Frontal cortex (tissue), 4 donors: ENCODE data around the gene FKBP2. TPM values are rescaled to one million over a fixed set of nuclear protein-coding genes. Genes with fewer than 3 reads are reported as not detected.

ENCODE experiments used
- DNase-seq, 2 donors: peaks; one replicate each; pipeline ENCODE4 v3.0.0; 2012; ENCODE audit warnings: low spot score in 2 of 2
- FAIRE-seq: peaks from 2 replicates; lab custom pipeline; 2012; peaks lifted over from hg19 to GRCh38; lab: Jason Lieb, UNC
- total RNA-seq: library from RNA; depleted of rRNA; stranded (reverse); fragments of >200 nt; gene quantifications from one replicate; pipeline ENCODE4 v1.2.3, GENCODE V29; 2014
- donor health status: control.
- donor health status: control.
- donor health status: control.

Gene FKBP2
- total RNA-seq, 1 donor from 2014 or later, result 26.1 TPM

DNA sequence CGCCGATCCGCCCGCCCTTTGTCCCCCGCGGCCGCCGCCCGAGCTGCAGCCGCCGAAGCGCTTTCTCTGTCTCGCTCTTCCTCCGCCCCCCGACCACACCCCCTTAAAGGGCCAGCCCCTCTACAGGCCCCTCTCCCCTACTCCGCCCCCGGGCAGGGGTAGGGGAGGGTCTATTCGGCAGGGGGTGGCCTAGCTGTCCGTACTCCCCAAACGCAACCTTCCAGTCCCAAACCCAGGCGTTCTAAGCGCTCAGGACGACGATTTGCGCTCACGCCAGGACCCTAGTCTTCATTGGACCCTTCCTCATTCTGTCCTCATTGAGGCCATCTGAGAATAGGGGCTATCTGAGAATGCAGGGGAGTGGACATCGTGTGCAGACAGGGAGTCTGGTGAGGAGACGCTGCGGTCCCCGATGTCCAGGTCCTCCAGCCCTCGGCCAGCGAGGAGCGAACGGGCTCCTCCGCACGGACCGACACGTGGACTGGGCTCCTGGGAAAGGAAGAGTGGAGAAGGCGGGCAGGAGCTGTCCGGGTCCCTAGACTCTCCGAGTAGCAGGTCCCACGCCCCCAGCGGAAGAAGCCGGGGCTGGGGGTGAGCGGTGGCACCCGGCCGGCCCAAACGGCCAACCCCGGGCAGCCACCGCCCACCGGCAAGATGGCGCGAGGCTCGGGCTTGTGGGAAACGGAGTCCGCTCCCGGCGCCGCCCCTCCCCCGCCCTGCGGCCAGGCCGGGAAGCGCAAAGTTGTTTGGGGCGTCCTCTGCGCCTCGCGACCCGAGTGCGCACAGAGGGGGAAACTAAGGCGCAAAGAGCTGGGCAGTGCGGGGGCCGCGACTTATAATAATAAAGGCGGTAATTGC lies 6.2 kb downstream of the FKBP2 start, which contains the start of gene PPP1R14B:
Gene PPP1R14B (minus strand): TSS at position 73 of the 858 bp plus-strand sequence. CDS start 270 bp downstream, outside the sequence.
- FAIRE-seq, result no peak

DNA sequence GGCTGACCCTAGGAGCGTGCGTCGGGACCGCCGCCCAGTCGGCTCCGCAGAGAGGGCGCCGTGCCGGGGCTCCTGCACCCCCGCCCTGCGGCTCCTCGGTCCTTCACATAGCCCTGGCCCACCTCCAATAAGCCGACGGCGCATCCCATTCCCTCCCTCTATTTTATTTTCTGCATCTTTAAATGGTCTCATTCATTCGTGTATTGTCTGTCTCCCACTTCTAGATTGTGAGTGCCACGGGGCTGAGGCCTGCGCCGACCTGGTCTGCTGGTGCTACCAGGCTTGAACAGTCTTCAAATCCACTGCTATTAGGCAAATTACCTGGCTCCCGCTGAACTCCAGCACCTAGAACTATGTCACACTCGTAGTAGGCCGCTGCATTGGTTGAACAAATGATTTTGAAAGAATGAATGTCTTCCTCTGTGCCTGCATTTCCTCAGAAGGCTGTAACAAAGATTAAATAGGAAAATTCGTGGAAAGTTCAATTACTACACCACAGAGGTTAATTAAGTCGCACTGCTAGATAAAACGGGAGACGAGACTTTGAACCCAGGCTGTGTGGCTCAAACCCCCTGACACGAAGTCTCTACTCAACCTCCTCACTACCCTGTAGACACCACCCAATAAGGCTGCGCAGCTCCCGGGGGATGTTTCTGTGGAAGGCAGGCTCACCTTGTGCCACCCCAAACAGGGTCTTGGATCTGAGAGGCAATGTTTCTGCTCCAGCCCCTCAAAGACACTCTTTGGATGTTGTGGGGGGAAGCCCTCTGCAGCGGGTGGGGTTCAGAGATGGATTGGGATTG lies 7.0 kb downstream of the FKBP2 start:
- DNase-seq, result no peak
- FAIRE-seq, result no peak

More for the DNA sequence above, 6.2 kb downstream of the FKBP2 start, which contains the start of gene PPP1R14B:
- peak; percentile 91 to 93 for DNase-seq

GRCh38 chr11:64248578-64248977 lies 7.7 kb downstream of the FKBP2 start:
- DNase-seq, result no peak
- no peak for FAIRE-seq

DNA sequence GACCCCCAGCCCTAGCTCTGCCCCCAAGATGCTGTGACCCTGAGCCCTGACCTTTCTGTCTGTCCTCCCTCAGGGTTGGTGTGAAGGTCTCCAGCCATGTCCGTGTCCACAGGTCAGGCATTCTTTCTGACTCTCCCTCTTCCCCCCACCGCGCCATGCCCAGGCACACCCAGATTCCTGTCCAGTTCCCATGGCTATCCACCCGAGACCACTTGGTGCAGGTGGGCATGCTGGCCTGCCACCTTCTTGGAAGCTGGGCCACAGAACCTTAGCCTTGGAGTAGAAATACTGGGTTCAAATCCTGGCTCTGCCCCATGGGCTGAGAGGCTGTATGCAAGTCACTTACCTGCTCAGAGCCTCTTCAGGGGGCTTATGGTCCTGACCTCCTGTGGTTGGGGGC lies 8.1 kb downstream of the FKBP2 start:
- FAIRE-seq (no peak), DNase-seq (no peak)

DNA sequence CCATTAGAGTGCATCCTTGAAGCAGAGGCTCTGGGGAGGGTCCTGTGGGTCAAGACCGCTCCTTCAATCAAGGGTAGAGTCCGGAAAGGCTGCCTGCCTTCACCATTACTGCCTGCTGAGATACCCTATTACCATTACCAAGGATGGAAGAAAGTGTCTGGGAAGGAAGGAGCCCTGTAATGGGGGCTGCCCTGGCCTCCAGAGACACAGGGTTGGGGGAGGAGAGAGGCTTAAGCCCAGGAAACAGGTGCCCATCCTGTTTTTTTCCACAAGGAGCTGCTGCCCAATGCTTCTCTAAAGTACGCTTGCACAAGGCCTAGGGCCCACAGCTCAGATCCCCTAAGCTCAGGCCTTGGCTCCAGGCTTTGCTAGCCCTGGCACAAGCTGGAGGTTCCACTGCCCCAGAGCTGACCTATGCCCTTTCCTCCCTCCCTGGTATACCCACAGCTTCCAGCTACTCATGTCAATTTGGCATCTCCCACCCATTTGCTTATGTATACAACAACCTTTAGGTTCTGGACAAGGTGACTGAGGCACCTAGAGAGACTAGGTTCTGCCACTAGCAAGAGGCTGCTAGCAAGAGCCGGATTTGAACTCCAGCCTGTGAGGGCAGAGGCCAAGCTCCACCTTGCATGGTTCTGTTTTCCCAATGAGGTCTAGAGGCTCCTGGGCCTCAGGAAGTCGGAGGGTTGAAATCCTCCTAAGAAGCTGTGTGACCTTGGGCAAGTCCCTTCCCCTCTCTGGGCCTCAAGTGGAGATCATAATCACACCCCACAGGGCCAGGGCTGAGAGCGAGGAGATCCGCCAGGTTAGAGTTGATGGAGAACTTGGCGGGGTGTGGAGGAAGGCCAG lies 8.9 kb downstream of the FKBP2 start:
- FAIRE-seq (no peak), DNase-seq (no peak)

DNA sequence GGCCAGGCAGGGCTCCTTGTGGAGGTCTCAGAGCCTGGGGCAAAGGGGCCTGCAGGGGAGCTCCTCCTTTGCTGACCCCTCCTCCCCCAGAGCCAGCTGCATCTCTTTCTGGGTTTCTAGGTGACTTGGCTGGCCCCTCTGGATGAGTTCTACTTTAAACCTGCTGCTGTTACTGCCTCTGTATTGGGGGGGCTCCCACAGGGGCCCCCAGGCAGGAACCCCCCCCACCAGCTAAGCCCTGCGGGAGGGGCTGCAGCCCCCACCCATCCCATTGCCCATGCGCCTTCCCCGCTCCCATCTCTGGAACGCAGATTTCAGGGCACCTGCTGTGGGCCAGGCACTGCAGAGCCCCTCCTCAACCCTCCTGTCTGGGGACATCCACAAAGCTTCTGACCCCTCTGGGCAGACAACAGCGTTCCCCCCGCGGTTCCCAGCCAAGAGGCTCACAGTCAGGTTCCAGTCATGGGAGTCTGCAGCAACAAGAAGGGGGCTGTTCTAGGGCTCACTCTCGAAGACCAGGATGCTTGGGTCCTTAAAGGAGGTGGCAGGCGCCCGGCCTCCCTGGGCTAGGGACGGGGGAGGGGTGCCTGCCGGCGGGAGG lies 9.6 kb downstream of the FKBP2 start:
- FAIRE-seq (no peak), DNase-seq (no peak)

- FAIRE-seq (no peak), DNase-seq (peak; percentile 90 to 95)
Observed at GRCh38 chr11:64251016-64251752, 10.3 kb downstream of the FKBP2 start, which contains the start of gene PLCB3. Gene PLCB3, plus strand, starts transcription at chr11:64251530. Its CDS starts 120 bp downstream, at chr11:64251650.

DNA sequence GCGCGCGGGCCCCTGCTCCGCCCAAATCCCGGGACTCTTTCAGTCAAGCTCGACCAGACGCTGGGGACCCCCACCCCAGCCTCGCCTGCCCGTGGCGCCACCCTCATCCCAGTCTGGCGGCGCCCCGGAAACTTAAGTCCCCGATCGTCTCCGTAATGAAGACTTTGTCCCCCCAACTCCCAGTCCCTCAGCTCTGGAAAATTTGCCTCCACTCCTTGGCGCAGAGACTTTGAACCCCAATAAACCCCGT lies 10.8 kb downstream of the FKBP2 start:
- no peak for DNase-seq
- FAIRE-seq, result no peak

- FAIRE-seq (no peak), DNase-seq (peak in 1 of 2 donors; percentile 58)
Observed at GRCh38 chr11:64252003-64252872, 11.3 kb downstream of the FKBP2 start.

- FAIRE-seq (no peak), DNase-seq (no peak)
Observed at GRCh38 chr11:64253043-64253442, 12.1 kb downstream of the FKBP2 start.

- DNase-seq (peak; percentile 61 to 62), FAIRE-seq (no peak)
Observed at GRCh38 chr11:64253481-64253880, 12.6 kb downstream of the FKBP2 start.

GRCh38 chr11:64254326-64254725 lies 13.4 kb downstream of the FKBP2 start:
- no peak for FAIRE-seq
- no peak for DNase-seq

DNA sequence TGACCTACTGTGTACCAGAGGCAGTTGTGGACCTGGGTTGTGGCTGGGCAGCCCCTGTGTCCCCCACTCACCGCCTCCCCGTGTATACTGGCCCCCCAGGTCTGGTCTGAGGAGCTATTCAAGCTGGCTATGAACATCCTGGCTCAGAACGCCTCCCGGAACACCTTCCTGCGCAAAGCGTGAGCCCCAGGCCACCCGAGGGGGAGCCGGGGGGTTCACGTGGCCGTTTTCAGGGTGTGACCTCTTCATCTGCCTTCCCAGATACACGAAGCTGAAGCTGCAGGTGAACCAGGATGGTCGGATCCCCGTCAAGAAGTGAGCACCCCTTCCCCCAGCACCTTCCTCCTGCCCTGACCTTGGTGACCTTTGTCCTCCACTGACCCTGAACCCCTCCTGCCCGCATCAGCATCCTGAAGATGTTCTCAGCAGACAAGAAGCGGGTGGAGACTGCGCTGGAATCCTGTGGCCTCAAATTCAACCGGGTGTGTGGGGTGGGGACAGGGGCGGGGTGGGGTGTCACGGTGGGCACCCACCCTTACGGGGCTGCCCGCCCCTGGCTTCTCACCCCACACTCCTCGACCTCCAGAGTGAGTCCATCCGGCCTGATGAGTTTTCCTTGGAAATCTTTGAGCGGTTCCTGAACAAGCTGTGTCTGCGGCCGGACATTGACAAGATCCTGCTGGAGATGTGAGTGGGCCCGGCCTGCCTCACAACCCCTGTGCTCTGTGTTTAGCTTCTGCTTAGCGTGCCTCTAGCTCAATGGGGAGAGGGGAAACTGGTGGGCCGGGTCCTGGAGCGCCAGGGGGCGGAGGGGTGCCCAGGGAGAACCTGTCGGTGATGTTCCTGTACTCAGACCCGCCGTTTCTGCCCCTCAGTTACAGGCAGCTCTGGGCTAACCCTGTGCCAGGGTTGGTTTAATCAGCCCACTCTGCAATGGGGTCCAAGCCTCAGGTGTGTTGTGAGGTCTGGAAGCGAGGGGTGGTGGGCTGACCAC lies 14.5 kb downstream of the FKBP2 start:
- DNase-seq (no peak), FAIRE-seq (no peak)

- FAIRE-seq (no peak), DNase-seq (no peak)
Observed at GRCh38 chr11:64256300-64256699, 15.4 kb downstream of the FKBP2 start.

DNA sequence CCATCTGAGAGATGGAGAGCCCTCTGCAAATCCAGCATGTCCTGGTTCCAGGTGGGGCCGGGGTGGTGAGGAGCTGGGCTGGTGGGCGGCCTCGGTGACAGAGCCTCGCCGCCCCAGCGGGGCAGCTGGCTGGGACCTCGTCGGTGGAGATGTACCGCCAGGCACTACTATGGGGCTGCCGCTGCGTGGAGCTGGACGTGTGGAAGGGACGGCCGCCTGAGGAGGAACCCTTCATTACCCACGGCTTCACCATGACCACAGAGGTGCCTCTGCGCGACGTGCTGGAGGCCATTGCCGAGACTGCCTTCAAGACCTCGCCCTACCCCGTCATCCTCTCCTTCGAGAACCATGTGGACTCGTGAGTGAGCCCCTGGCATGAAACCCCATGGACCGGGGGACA lies 17.5 kb downstream of the FKBP2 start:
- DNase-seq (no peak), FAIRE-seq (no peak)

- DNase-seq (no peak), FAIRE-seq (no peak)
Observed at GRCh38 chr11:64258946-64259532, 18.1 kb downstream of the FKBP2 start.
